Ramos (cell line): ENCODE data around the gene RNF123.
"Not testable (repeated sequence)": the region's sequence is repeated elsewhere in the genome, so short reads cannot be mapped to it uniquely, and the experiment has no call there.

Experiments used
- in situ Hi-C: fragments of 300-500 bp; cut with MboI; formaldehyde crosslinking; loops from one replicate; pipeline ENCODE4 v1.14.3; 2022; ENCODE audit warnings: low sequenced_read_pairs; ENCODE audit not compliant: unreplicated experiment

The RNF123 gene

GRCh38 chr3:49674497-49674983 lies 14.8 kb upstream of the RNF123 start:
- in situ Hi-C loops = loop anchor here (5.0 kb wide), 1 partner anchor 127 kb away; no protein-coding TSS in a partner anchor

DNA sequence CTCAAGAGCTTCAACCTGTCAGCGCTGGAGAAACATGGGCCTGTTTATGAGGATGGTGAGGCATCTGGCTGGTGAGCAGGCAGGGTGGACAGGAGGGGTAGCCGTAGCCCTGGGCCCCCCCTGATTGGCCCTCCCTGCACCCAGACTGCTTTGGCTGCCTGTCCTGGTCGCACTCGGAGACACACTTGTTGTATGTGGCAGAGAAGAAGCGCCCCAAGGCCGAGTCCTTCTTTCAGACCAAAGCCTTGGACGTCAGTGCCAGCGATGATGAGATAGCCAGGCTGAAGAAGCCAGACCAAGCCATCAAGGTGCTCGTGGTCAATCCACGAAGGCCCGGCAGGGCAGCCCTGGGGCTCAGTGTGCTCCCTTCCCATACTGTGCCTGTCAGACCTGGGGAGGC lies 13.4 kb upstream of the RNF123 start:
- in situ Hi-C loops = no loop called here

DNA sequence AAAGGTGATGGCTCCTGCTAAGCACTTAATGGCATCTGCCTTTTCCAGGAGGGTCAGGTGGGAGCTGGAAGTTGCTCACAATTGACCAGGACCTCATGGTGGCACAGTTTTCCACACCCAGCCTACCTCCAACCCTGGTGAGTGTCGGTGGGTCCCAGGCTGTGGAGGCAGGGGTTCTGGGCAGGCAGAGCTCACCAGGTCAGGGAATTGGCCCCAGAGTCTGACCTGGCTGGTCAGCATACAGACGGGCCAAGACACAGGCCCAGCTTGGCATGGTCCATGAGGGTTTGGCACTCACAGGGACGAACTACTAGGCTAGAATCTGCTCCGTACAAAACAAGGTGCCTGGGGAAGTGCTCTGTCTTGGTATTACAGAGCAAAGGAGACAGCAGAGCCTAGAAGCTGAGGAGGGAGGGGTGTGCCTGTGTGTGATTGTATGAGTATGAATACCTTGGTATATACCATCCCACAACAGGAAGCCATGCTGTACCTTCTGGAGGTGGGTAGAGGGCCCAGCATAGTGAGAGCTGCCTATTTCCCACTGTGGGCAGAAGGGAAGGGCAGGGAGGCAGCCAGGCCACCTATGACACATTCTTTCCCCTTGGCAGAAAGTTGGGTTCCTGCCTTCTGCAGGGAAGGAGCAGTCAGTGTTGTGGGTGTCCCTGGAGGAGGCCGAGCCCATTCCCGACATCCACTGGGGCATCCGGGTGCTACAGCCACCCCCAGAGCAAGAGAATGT lies 8.7 kb upstream of the RNF123 start:
- in situ Hi-C loops = no loop called here

DNA sequence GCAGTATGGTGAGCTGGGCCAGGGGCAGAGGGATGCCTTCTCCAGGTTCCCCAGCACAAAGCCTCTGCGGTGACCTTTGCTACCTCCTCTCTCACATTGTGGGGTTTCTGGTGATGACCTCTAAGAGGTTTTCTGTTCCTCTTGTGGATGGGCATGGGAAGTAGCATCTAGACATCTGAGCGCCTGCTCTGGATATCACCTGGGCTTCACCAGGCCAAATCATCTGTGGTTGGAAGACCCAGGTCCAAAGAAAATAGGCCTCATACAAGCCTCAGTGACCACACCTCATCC lies 8.2 kb upstream of the RNF123 start:
- in situ Hi-C loops = no loop called here

- in situ Hi-C loops = no loop called here
Measured at GRCh38 chr3:49681543-49681942, 7.8 kb upstream of the RNF123 start.

DNA sequence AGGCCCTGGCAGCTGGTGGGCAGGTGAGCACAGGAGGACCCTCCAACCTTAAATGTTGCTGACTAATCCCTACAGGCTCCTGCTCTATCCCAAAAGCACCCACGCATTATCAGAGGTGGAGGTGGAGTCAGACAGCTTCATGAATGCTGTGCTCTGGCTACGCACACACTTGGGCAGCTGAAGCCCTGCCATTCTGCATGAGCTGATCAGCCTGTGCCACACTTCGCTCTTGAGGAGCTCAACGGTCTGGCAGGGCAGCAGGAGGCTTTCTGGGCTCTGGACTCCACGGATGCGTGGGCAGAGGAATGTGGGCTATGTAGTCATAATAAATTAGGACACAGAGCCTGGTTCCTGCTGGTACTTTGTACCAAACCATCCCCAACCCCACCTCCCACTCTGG lies 6.2 kb upstream of the RNF123 start:
- in situ Hi-C loops = no loop called here

DNA sequence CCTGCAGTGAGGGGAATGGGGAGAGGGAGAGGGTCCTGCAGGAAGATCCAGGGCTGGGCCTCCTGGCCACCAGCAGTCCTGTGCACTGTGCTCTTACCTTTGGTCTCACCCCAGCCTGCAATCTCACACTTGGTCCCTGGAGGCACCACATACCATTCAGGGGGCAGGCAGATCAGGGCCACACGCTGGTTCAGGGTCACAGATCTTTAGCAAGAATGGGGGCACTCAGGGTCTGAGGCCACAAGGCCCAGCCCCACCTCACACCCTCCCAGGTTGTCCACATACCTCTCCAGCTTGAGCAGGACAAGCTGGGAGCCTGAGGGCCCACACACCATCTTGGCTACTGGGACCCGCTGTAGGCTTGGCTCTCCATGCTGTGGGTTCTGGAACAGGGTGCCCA lies 4.9 kb upstream of the RNF123 start:
- in situ Hi-C loops = not testable (repeated sequence)

GRCh38 chr3:49685103-49685502 lies 4.3 kb upstream of the RNF123 start:
- in situ Hi-C loops = not testable (repeated sequence)

DNA sequence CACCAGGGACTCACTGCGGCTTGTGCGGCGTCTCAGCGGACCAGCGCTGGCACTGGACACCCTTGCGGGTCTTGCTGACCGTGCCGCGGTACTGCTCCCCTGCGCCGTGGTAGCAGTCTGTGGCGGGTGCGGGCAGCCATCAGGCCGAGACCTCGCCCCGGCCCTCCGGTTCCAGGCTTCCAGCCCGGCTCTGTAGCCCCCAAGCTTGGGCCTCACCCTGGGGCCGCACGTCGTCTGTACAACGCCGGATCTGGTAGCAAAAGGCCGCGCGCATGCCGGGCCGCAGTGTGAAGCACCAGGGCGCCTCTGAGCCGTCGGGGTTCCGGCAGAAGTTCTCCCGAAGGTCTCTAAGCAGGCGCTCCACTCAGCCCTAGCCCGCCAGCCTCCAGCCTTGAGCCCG lies 3.5 kb upstream of the RNF123 start:
- in situ Hi-C loops = not testable (repeated sequence)

DNA sequence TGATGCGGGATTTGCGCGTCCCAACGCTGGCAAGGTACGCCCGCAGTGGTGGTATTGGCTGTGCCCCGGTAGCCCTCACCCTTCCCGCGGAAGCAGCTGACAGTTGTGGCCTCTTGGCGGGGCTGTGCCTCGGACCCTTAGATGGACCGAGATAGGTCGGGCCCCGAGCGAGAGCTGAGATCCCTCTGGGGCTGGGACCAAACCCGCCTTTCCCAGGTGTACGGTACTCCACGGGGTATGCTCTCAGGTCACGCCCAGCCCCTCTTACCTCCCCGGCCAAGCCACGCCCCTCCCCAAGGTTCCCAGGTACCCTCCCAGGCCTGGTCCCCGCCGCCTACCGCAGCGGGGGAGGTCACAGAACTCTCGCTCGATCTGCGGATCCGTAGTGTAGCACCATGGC lies 3.0 kb upstream of the RNF123 start:
- in situ Hi-C loops = not testable (repeated sequence)

- in situ Hi-C loops = not testable (repeated sequence)
Measured at GRCh38 chr3:49686769-49687423, 2.5 kb upstream of the RNF123 start.

GRCh38 chr3:49687424-49687795 lies 1.9 kb upstream of the RNF123 start:
- in situ Hi-C loops = not testable (repeated sequence)

DNA sequence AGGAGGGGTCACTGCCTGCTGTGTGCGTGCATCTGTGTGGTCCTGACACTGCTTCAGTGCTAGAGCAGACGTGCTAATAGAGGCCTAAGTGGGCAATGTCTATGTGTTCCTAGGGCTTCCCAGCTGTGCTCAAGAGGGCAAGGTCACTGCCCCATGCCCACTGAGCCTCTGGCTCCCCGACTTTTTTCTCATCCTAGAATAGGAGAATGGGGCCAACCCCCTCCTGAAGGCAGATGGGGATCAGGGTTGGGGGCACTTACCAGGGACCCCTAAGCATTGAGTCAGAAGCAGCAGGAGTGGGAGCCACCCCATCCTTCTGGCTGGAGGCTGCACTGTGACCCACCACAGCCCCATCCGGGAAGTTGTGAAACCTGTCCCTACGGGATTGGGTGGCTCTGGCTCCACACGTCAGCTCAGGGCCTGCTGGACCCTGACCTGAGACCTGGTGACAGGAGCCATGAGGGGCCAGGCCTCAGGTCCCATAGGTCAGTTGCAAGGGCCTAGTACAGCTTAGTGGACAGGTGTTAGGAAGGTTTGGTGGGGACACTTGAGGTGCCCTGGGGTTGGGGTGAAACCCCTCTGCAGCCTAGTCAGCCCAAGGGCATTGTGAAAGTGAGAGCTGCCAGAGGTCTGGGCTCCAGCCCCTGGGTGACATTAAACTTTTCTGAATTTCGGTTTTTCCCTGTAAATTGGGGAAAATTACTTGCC lies 865 bp upstream of the RNF123 start:
- in situ Hi-C loops = not testable (repeated sequence)

DNA sequence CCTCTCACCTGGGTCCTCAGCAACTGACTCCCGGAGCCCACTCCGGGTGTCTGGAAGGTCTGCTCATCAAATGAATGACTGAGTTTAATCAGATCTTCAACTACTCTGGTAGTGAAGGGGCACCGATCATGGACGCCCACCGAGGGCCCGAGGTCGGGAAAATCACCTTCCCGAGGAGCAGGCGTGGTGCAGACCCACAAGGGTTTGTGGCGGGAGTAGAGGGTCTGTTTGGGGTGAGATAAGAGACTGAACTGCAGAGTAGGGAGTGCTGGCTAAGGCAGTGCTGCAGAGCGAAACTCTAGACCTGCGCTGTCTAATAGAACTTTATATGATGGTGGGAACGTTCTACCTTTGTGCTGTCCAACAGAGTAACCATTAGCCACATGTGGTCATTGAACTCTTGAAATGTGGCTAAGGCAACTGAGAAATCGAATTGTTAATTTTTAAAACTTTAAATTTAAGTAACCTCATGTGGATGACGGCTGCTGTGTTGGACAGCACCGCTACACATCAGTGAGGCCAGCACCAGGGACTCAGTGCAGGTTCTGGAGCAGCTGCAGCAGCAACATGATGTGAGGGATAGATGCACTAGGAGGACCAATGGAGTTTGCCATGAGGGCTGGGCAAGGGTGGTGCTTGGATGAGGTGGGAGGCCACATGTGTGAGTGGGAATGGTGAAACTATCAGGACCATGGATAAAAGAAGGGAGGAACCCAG lies 709 bp downstream of the RNF123 start:
- in situ Hi-C loops = not testable (repeated sequence)

DNA sequence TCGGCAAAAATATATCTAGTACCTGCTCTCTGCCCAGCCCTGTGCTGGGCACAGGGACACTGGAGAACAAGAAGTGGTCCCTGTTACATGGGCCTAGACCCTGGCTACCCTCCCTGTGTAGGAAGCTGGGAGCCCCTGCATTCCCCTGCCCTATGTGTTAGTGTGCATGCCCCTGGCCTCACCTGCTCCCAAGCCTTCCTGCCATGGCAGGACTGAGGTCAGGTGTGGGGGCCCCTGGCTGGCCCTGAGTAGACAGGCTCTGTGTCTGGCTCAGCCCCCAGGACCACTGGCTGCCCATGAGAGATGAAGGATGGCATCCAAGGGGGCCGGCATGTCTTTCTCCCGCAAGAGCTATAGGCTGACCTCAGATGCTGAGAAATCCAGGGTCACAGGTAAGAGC lies 1.5 kb downstream of the RNF123 start:
- in situ Hi-C loops = not testable (repeated sequence)

- in situ Hi-C loops = not testable (repeated sequence)
Measured at GRCh38 chr3:49691481-49691880, 2.1 kb downstream of the RNF123 start.

DNA sequence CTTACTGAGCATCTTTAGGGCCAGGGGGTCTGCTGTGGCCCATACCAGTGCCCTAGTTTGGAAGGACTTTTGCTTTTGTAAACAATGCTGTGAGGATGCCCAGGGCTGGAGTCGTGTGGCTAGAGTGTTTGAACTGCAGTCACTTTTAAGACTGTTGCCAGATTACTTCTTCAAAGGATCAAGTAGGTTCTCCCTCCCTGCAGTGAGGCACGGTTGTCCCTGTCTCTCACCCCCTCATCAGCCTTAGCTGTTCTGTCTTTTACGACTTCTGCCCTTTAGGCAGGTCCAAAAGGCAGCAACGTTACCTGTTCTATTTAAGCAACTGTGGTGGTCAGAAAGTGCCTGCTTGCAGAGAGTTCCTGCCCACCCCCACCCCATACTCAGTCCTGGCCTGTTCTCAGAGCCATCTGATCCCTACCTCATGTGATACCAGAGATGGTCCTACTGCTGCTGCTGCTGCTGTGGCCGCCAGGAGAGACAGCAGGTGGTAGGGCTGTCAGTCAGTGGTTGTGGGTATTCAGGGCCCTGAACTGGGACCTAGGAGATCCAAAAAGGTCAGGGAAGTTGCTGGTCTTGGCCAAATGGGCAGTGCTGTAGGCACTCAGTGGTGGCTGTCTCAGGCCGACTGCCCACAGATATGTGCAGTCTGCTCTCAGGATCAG lies 5.2 kb downstream of the RNF123 start:
- in situ Hi-C loops = not testable (repeated sequence)

GRCh38 chr3:49695350-49696015 lies 6.1 kb downstream of the RNF123 start:
- in situ Hi-C loops = not testable (repeated sequence)

DNA sequence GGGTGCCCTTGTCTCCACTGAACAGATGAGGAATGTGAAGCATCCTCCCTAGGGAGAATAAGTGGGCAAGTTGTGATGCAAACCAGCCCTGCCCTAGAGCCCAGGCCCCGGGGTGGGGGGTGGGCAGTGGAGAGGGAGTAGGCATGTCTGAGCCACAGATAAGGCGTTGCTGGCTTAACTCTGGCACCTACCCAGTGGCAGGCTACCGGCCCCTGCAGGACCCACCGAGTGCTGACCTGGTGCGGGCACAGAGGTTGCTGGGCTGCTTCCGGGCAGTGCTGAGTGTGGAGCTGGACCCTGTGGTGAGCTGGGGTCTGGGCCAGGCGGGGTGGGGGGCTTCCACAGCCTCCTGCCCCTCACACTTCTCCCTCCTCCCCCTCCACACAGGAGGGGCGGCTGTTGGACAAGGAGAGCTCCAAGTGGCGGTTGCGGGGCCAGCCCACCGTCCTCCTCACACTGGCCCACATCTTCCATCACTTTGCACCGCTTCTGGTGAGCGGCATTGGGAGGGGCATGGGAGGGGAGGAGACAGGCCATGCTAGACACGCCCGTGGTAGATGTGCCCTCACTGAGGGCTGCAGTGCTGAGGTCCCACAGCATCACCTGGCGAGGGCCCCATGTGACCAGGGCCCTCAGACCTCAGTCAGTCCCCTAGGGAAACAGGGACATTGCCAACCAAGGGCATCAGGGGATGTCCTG lies 10.1 kb downstream of the RNF123 start:
- in situ Hi-C loops = no loop called here
